ENCODE results near the gene ZMAT3.

ZMAT3 gene

DNA sequence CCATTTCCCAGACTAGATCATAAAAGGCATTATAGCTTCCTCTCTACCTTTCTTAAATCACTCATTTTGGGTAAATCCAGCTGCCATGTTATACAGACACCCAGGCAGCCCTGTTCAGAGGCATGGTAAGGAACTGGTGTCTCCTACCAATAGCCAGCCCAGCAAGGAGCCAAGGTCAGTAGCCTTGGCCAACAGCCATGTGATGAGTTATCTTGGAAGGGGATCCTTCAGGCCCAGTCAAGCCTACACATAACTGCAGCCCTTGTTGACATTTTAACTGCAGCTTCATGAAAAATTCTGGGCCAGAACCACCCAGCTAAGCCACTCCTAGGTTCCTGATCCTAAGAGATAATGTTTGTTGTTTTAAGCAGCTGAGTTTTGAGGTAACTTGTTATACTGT lies 29.0 kb upstream of the ZMAT3 start:
- Histone ChIP-seq H3K27me3 (replicated peaks; ENCODE audit: insufficient read depth, low read length) (no peaks in the 10 kb centered on the region), H4K20me1 (ENCODE audit: insufficient read depth, low read length) (no peaks in the 10 kb centered on the region), H2AFZ (ENCODE audit: low read length) (no peak overlapping the region), H3K4me2 (ENCODE audit: low read depth, low read length) (no peak overlapping the region), H3K9me2 (replicated peaks; ENCODE audit: insufficient read depth, low read length) (no peaks in the 10 kb centered on the region), H3K27ac (ENCODE audit: low read length) (no peak overlapping the region), H3K9ac (ENCODE audit: low read length) (no peak overlapping the region), H3K79me2 (ENCODE audit: low read length) (no peaks in the 10 kb centered on the region), H3F3A (ENCODE audit: insufficient read depth, low read length) (no peaks in the 10 kb centered on the region), H3K9me3 (replicated peaks; ENCODE audit: insufficient read depth, low read length) (no peaks in the 10 kb centered on the region), H3K36me3 (replicated peaks; ENCODE audit: insufficient read depth, low read length) (no peaks in the 10 kb centered on the region), H3K4me3 (ENCODE audit: low read length) (no peak overlapping the region), H3K4me1 (ENCODE audit: low read length) (no peaks in the 10 kb centered on the region)
- no peak for DNase-seq
- TF ChIP-seq CTCF (IDR thresholded peaks at IDR 0.05; ENCODE audit: low read length) (no peak), EZH2 (optimal IDR thresholded peaks at IDR 0.05; ENCODE audit: low read depth, low read length) (no peak), EZH2phosphoT487 (IDR thresholded peaks at IDR 0.05; ENCODE audit: low read length) (no peak)

DNA sequence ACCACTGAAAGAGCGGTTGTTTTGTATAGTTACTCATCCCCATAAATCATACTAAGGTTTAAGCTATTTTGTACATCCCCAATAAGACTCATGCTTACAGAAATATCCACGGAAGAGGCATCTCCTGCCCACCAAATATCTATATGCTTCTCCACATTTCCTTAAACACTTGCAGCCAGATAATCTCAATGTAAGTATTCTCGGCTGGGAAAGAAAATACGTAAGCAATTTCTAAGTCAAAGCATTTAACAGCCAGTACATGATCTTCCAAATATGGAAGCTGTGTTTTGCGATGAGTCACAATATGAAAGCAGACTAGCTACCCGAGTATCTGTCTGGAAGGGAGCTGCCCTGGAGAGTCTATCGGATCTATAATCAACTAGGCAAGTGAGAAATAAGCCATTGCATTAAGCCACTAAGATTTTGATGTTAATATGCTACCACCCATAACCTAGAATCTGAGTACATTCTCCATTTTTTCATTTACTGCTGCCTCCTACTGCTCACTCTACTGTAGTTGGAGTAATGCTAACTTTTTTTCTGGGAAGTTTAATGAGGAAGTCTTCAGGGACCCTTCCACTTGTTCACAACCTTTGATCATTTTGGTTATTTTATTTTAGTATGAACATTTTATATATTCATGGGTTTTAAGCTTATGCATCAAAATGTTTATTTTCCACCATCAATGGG lies 26.9 kb upstream of the ZMAT3 start:
- no peaks in the 10 kb centered on the region for H3K9me2 ChIP-seq (replicated peaks; ENCODE audit: insufficient read depth, low read length)
- H3K27ac ChIP-seq (ENCODE audit: low read length) = no peak overlapping the region
- no peaks in the 10 kb centered on the region for H3K36me3 ChIP-seq (replicated peaks; ENCODE audit: insufficient read depth, low read length)
- H3K27me3 ChIP-seq (replicated peaks; ENCODE audit: insufficient read depth, low read length) = no peaks in the 10 kb centered on the region
- DNase-seq = no peak
- no peak overlapping the region for H3K4me2 ChIP-seq (ENCODE audit: low read depth, low read length)
- no peak overlapping the region for H3K9ac ChIP-seq (ENCODE audit: low read length)
- H3K79me2 ChIP-seq (ENCODE audit: low read length) = no peaks in the 10 kb centered on the region
- no peaks in the 10 kb centered on the region for H3F3A ChIP-seq (ENCODE audit: insufficient read depth, low read length)
- no peak overlapping the region for H2AFZ ChIP-seq (ENCODE audit: low read length)
- H3K9me3 ChIP-seq (replicated peaks; ENCODE audit: insufficient read depth, low read length) = no peaks in the 10 kb centered on the region
- no peaks in the 10 kb centered on the region for H4K20me1 ChIP-seq (ENCODE audit: insufficient read depth, low read length)
- no peak overlapping the region for H3K4me3 ChIP-seq (ENCODE audit: low read length)
- no peak for TF ChIP-seq EZH2 (optimal IDR thresholded peaks at IDR 0.05; ENCODE audit: low read depth, low read length)
- TF ChIP-seq CTCF (IDR thresholded peaks at IDR 0.05; ENCODE audit: low read length) = no peak
- TF ChIP-seq EZH2phosphoT487 (IDR thresholded peaks at IDR 0.05; ENCODE audit: low read length) = no peak
- no peaks in the 10 kb centered on the region for H3K4me1 ChIP-seq (ENCODE audit: low read length)

- no peaks in the 10 kb centered on the region for H3K9me3 ChIP-seq (replicated peaks; ENCODE audit: insufficient read depth, low read length)
- no peaks in the 10 kb centered on the region for H3K36me3 ChIP-seq (replicated peaks; ENCODE audit: insufficient read depth, low read length)
- H3K9me2 ChIP-seq (replicated peaks; ENCODE audit: insufficient read depth, low read length) = no peaks in the 10 kb centered on the region
- no peaks in the 10 kb centered on the region for H3F3A ChIP-seq (ENCODE audit: insufficient read depth, low read length)
- H3K27me3 ChIP-seq (replicated peaks; ENCODE audit: insufficient read depth, low read length) = no peaks in the 10 kb centered on the region
- no peaks in the 10 kb centered on the region for H3K4me1 ChIP-seq (ENCODE audit: low read length)
- H3K4me3 ChIP-seq (ENCODE audit: low read length) = no peak overlapping the region
- no peak overlapping the region for H3K9ac ChIP-seq (ENCODE audit: low read length)
- TF ChIP-seq CTCF (IDR thresholded peaks at IDR 0.05; ENCODE audit: low read length) (no peak), EZH2phosphoT487 (IDR thresholded peaks at IDR 0.05; ENCODE audit: low read length) (no peak), EZH2 (optimal IDR thresholded peaks at IDR 0.05; ENCODE audit: low read depth, low read length) (no peak)
- H3K4me2 ChIP-seq (ENCODE audit: low read depth, low read length) = no peak overlapping the region
- no peaks in the 10 kb centered on the region for H3K79me2 ChIP-seq (ENCODE audit: low read length)
- no peak overlapping the region for H2AFZ ChIP-seq (ENCODE audit: low read length)
- DNase-seq = no peak
- H4K20me1 ChIP-seq (ENCODE audit: insufficient read depth, low read length) = no peaks in the 10 kb centered on the region
- no peak overlapping the region for H3K27ac ChIP-seq (ENCODE audit: low read length)
These were observed 22.2 kb upstream of the ZMAT3 start for GRCh38 chr3:179093807-179094206.

Data from MM.1S (cell line).